ENCODE results near the gene FAM13C.

DNA sequence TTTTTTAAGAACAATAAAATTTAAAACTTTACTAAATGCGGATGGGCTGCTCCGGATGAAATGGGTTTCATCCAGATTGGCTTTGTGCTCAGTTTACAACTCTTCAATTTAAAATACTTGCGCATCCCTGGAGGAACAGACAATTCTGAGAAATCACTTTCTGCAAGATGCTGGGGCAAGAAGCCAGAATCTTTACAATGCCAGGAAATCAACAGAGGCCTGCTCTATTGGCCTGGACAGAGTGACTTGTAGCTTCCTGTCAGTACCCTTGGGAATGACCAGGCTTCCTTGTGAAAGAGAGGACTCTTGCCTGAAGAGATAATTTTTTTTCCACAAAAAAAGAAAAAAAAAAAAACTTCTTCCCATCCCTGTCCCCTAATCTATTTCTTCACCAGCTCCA is 3.9 kb upstream of the FAM13C start:
- TF ChIP-seq, protein P1, sequence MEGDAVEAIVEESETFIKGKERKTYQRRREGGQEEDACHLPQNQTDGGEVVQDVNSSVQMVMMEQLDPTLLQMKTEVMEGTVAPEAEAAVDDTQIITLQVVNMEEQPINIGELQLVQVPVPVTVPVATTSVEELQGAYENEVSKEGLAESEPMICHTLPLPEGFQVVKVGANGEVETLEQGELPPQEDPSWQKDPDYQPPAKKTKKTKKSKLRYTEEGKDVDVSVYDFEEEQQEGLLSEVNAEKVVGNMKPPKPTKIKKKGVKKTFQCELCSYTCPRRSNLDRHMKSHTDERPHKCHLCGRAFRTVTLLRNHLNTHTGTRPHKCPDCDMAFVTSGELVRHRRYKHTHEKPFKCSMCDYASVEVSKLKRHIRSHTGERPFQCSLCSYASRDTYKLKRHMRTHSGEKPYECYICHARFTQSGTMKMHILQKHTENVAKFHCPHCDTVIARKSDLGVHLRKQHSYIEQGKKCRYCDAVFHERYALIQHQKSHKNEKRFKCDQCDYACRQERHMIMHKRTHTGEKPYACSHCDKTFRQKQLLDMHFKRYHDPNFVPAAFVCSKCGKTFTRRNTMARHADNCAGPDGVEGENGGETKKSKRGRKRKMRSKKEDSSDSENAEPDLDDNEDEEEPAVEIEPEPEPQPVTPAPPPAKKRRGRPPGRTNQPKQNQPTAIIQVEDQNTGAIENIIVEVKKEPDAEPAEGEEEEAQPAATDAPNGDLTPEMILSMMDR (IDR thresholded peaks at IDR 0.05; ENCODE audit: borderline replicate concordance, extremely low read depth, low read length, poor library complexity, severe bottlenecking), result no peak
- no peak for TF ChIP-seq EZH2 (IDR thresholded peaks at IDR 0.05; ENCODE audit: borderline replicate concordance, low read depth, low read length, severe bottlenecking)

Measured in DND-41 (cell line).